Thyroid gland (tissue), 4 donors: ENCODE measurements around the gene SH2D5. TPM values are rescaled to one million over a fixed set of nuclear protein-coding genes. Genes with fewer than 3 reads are reported as not detected.

ENCODE experiments used
- DNase-seq, 2 donors: peaks; one replicate each; pipeline ENCODE4 v3.0.0-alpha.2; 2019
- H3K27ac ChIP-seq, 3 donors: fragments of 200-600 bp; sonication (generic); 1 replicate in 2 of 3; 2 replicates in 1 of 3; pipeline ENCODE4 v1.5.1; 2016 to 2019; ENCODE audit warnings: mild to moderate bottlenecking in 1 of 3, moderate library complexity in 1 of 3
- H3K27me3 ChIP-seq: fragments of 200-600 bp; sonication (generic); one replicate; pipeline ENCODE4 v1.5.1; 2019
- H3K36me3 ChIP-seq, 2 donors: fragments of 200-600 bp; sonication (generic); one replicate each; pipeline ENCODE4 v1.5.1; 2016 to 2019
- H3K4me1 ChIP-seq, 2 donors: fragments of 200-600 bp; sonication (generic); one replicate each; pipeline ENCODE4 v1.5.1; 2017 to 2019
- H3K4me3 ChIP-seq, 3 donors: fragments of 200-600 bp; sonication (generic); replicated peaks in 1 of 3; 1 replicate in 2 of 3; 2 replicates in 1 of 3; pipeline ENCODE4 v1.5.1; 2016; ENCODE audit warnings: mild to moderate bottlenecking in 1 of 3
- H3K9me3 ChIP-seq: fragments of 200-600 bp; sonication (generic); one replicate; pipeline ENCODE4 v1.5.1; 2017
- POLR2A ChIP-seq, 2 donors: fragments of 450-650 bp; IDR thresholded peaks; one replicate each; pipeline ENCODE4 v1.6.1; 2017; ENCODE audit warnings: antibody characterized with exemption in 2 of 2, mild to moderate bottlenecking in 2 of 2, moderate library complexity in 1 of 2
- WGBS, 2 donors: methylation state at CpG; one replicate each; pipeline ENCODE4 v1.1.5; 2017; 5-methylcytosine and 5-hydroxymethylcytosine counted together
- intact Hi-C: fragments of 100-400 bp; cut with DNase I; formaldehyde crosslinking; loops from one replicate; pipeline ENCODE4 v1.15.1; 2023
- total RNA-seq, 4 donors: library from RNA; depleted of rRNA; stranded (reverse); fragments of >200 nt; gene quantifications; one replicate each; pipeline ENCODE4 v1.2.3, GENCODE V29; 2016
- TF ChIP-seq, protein P1 (sequence below), 6 experiments: fragments of 200-600 bp in 3 of 6; fragments of 450-650 bp in 3 of 6; sonication (generic) in 3 of 6; IDR thresholded peaks; one replicate each; pipeline ENCODE4 v1.5.1; 2016 to 2019; ENCODE audit warnings: antibody characterized with exemption in 6 of 6, mild to moderate bottlenecking in 2 of 6, inconsistent platforms in 1 of 6, moderate library complexity in 1 of 6

Gene SH2D5
- total RNA-seq, 4 donors from 2014 or later: 0.11 to 1.4 (median 0.77) TPM

- no peak for DNase-seq
- Histone ChIP-seq H3K4me1 (peaks cover 0 to 4% of the 10 kb centered on the region in 2 donors), H3K9me3 (no peaks in the 10 kb centered on the region), H3K27ac (no peak overlapping the region), H3K4me3 (no peak overlapping the region), H3K27me3 (no peaks in the 10 kb centered on the region), H3K36me3 (peaks cover 71 to 80% of the 10 kb centered on the region in 2 donors)
- TF ChIP-seq, protein P1, sequence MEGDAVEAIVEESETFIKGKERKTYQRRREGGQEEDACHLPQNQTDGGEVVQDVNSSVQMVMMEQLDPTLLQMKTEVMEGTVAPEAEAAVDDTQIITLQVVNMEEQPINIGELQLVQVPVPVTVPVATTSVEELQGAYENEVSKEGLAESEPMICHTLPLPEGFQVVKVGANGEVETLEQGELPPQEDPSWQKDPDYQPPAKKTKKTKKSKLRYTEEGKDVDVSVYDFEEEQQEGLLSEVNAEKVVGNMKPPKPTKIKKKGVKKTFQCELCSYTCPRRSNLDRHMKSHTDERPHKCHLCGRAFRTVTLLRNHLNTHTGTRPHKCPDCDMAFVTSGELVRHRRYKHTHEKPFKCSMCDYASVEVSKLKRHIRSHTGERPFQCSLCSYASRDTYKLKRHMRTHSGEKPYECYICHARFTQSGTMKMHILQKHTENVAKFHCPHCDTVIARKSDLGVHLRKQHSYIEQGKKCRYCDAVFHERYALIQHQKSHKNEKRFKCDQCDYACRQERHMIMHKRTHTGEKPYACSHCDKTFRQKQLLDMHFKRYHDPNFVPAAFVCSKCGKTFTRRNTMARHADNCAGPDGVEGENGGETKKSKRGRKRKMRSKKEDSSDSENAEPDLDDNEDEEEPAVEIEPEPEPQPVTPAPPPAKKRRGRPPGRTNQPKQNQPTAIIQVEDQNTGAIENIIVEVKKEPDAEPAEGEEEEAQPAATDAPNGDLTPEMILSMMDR (IDR thresholded peaks at IDR 0.05): no peak
- WGBS, 2 donors: 94 to 95% methylated on average over 3 of the region's 3 CpGs
- intact Hi-C loops: no loop called here
These were observed 30.9 kb upstream of the SH2D5 start for GRCh38 chr1:20763417-20763816.

- intact Hi-C loops: no loop called here
- peaks cover 74 to 81% of the 10 kb centered on the region in 2 donors for H3K36me3 ChIP-seq
- no peak for TF ChIP-seq POLR2A (IDR thresholded peaks at IDR 0.05)
- TF ChIP-seq, protein P1 (IDR thresholded peaks at IDR 0.05): no peak
These were observed 27.8 kb upstream of the SH2D5 start for GRCh38 chr1:20760322-20760721.

DNA sequence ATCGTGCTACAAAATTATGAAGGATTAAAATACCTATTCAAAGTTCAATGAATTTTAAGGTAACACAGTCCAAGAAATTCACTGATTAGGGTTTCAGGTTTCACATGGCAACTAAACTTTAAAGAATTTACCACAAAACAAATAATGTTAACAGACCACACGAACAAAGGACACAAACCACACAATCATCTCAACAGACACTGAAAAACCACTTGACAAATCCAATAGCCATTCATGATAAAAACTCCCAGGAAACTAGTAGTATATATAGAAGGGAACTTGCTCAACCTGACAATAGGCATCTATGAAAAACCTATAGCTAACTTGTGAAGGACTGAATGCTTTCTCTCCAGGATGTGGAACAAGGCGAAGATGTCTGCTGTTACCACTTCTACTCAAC, 21.1 kb upstream of the SH2D5 start:
- no peaks in the 10 kb centered on the region for H3K4me1 ChIP-seq
- no peak for DNase-seq
- intact Hi-C loops: no loop called here
- H3K36me3 ChIP-seq: peaks cover 32 to 49% of the 10 kb centered on the region in 2 donors
- H3K9me3 ChIP-seq: no peaks in the 10 kb centered on the region
- no peak overlapping the region for H3K4me3 ChIP-seq
- no peak for TF ChIP-seq POLR2A (IDR thresholded peaks at IDR 0.05)
- TF ChIP-seq, protein P1 (IDR thresholded peaks at IDR 0.05): no peak
- no peak overlapping the region for H3K27ac ChIP-seq
- WGBS, 2 donors: 85 to 86% methylated on average over 3 of the region's 3 CpGs
- no peaks in the 10 kb centered on the region for H3K27me3 ChIP-seq

More at GRCh38 chr1:20760322-20760721, 27.8 kb upstream of the SH2D5 start:
- WGBS, 2 donors: 93 to 95% methylated on average over 6 of the region's 6 CpGs
- no peak for DNase-seq
- Histone ChIP-seq H3K27ac (no peak overlapping the region), H3K27me3 (no peaks in the 10 kb centered on the region), H3K4me3 (no peak overlapping the region), H3K9me3 (no peaks in the 10 kb centered on the region), H3K4me1 (peaks cover 0 to 4% of the 10 kb centered on the region in 2 donors)

DNA sequence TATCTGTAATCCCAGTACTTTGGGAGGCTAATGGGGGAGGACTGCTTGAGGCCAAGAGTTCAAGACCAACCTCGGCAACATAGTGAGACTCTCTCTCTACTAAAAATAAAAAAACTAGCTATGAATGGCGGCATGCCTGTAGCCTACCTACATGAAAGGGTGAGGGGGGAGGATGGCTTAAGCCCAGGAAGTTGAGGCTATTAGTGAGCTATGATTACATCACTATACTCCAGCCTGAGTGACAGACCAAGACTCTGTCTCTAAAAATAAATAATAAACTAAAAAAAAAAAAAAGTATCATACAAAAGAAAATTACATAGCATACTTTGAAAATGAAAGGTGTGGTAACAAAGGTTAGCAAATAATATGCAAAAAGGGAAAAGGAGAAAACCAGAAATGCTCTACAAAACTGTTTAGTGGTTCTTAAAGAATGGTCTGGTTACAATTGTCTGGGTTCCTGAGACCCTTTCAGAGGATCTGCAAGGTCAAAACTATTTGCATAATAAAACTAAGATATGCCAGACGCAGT, 19.0 kb upstream of the SH2D5 start:
- Histone ChIP-seq H3K4me3 (no peak overlapping the region), H3K4me1 (no peaks in the 10 kb centered on the region)
- intact Hi-C loops: no loop called here

DNA sequence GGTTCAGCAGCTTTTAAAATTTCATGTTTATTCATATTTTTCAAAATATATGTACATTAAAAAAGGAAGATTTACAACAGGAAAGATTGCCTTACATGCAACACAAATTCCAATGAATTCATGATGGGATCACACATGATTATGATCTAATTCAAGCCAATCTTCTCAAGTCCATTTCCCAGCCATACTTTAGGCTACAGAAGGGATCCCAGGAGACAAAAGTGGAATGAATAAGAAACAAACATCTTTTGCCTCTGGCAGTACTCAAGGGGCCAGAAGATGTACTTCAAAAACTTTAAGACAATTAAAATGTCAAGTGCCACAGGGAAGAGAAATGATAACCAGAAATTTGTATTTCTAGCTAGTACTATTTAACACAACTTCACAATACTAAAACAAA, 10.2 kb upstream of the SH2D5 start:
- H3K9me3 ChIP-seq: no peaks in the 10 kb centered on the region
- no peaks in the 10 kb centered on the region for H3K27me3 ChIP-seq
- no peak for TF ChIP-seq POLR2A (IDR thresholded peaks at IDR 0.05)
- TF ChIP-seq, protein P1 (IDR thresholded peaks at IDR 0.05): no peak
- no peak for DNase-seq
- no peaks in the 10 kb centered on the region for H3K4me1 ChIP-seq
- H3K27ac ChIP-seq: no peak overlapping the region
- no peak overlapping the region for H3K4me3 ChIP-seq
- intact Hi-C loops: no loop called here
- peaks cover 44 to 46% of the 10 kb centered on the region in 2 donors for H3K36me3 ChIP-seq

More for the DNA sequence above, 19.0 kb upstream of the SH2D5 start:
- no peak for DNase-seq
- Histone ChIP-seq H3K27ac (no peak overlapping the region), H3K27me3 (no peaks in the 10 kb centered on the region), H3K9me3 (no peaks in the 10 kb centered on the region), H3K36me3 (peaks cover 40 to 53% of the 10 kb centered on the region in 2 donors)
- 88 to 95% methylated on average over 3 of the region's 3 CpGs for WGBS, 2 donors
- TF ChIP-seq, protein P1 (IDR thresholded peaks at IDR 0.05): no peak
- TF ChIP-seq POLR2A (IDR thresholded peaks at IDR 0.05): no peak
